ENCODE data around the gene LONRF2.

LONRF2 gene

DNA sequence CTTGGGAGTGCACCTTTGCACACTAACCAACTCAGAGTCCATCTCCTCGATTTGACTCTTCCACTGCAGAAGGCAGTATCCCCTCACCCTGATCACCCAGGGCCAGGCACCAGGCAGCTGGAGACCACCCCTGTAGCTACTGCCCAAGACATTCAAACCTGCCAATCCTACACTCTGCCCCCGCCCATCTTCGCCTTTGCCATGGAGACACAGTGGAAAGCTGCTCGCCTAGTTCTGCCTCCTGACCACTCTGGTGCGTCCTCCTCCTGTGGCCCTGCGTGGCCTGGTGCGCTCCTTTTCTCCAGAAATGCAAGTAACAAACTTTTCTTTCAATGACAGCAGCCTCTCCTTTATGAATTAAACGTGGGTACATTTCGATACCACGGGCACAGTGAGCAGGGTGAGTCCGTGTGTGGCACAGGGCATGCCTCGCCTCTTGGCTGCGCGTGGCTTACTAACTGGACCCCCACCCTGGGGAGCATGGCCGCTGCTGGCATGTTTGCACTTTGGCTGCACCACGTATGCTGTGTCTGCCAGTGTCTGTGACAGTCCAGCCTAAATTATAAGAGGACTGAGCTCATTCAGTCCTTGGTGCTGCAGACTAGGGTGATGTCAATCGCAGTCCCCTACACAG lies 47.6 kb downstream of the LONRF2 start:
- no peak for TF ChIP-seq HDGF (IDR thresholded peaks at IDR 0.05; ENCODE audit: borderline replicate concordance)
- no peak for TF ChIP-seq FOXM1 (IDR thresholded peaks at IDR 0.05; ENCODE audit: borderline replicate concordance)
- no peak for TF ChIP-seq BHLHE40 (IDR thresholded peaks at IDR 0.05; ENCODE audit: borderline replicate concordance)
- TF ChIP-seq, protein P1, sequence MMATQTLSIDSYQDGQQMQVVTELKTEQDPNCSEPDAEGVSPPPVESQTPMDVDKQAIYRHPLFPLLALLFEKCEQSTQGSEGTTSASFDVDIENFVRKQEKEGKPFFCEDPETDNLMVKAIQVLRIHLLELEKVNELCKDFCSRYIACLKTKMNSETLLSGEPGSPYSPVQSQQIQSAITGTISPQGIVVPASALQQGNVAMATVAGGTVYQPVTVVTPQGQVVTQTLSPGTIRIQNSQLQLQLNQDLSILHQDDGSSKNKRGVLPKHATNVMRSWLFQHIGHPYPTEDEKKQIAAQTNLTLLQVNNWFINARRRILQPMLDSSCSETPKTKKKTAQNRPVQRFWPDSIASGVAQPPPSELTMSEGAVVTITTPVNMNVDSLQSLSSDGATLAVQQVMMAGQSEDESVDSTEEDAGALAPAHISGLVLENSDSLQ (IDR thresholded peaks at IDR 0.05): no peak
- ChIA-PET POLR2A (no interaction called here), CTCF (interaction anchor here (1.3 kb wide), 1 partner anchor 106 kb away, joined by 4 read pairs; no protein-coding TSS in a partner anchor)
- no peak for DNase-seq (ENCODE audit: extremely low spot score)

DNA sequence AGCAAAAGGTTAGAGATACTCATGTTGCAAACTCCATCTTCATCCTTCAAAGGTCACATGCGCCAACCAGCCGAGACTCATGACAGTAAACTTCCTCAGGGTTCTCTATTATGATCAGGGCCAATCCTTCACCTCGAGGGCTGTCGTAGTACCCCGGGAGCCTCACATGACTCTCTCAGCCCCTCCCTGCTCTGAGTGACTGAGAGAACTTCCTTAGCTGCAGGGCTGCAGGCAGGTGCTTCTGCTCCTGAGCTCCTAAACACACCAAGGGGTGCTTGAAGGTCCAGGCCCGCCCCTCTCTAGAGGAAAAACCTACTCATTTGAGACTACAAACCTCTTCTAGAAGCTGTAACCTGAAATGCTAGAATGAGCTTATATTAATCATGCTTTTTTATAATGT lies 48.2 kb downstream of the LONRF2 start:
- CTCF ChIA-PET: interaction anchor here (1.3 kb wide), 1 partner anchor 107 kb away, joined by 4 read pairs; no protein-coding TSS in a partner anchor
- POLR2A ChIA-PET: no interaction called here
- DNase-seq (ENCODE audit: extremely low spot score): no peak
- TF ChIP-seq ZNF384 (IDR thresholded peaks at IDR 0.05) (no peak), FOXA1 (IDR thresholded peaks at IDR 0.05) (no peak), NFRKB (IDR thresholded peaks at IDR 0.05) (no peak), HDGF (IDR thresholded peaks at IDR 0.05; ENCODE audit: borderline replicate concordance) (no peak), SUZ12 (IDR thresholded peaks at IDR 0.05) (no peak), FOXK2 (IDR thresholded peaks at IDR 0.05) (no peak), BHLHE40 (IDR thresholded peaks at IDR 0.05; ENCODE audit: borderline replicate concordance) (no peak), L3MBTL2 (conservative IDR thresholded peaks at IDR 0.05) (no peak), ARNT (IDR thresholded peaks at IDR 0.05) (no peak), FOXM1 (IDR thresholded peaks at IDR 0.05; ENCODE audit: borderline replicate concordance) (no peak), TARDBP (IDR thresholded peaks at IDR 0.05) (no peak), CTBP1 (IDR thresholded peaks at IDR 0.05; ENCODE audit: borderline replicate concordance) (no peak), ELF4 (IDR thresholded peaks at IDR 0.05) (no peak)
- TF ChIP-seq, protein P1 (IDR thresholded peaks at IDR 0.05): no peak

DNA sequence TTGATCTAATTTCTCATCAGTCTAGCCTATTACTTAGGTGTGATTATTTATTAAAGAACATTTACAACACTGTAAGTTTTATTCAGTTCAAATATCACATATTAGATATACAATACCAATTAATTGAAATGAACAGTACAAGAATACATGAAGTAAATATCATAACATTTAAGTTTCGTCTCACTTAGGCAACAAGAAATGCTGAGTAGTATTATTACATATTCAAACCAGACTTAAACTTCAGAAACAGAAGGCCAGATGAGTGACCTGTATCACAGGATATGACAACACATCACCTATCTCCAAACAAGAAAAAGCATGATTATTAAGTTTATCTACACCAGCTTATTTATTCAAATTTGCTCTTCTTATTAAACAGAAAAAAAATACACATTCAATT lies 48.9 kb downstream of the LONRF2 start:
- POLR2A ChIA-PET: no interaction called here
- CTCF ChIA-PET: interaction anchor here (1.3 kb wide), 1 partner anchor 108 kb away, joined by 4 read pairs; no protein-coding TSS in a partner anchor
- no peak for DNase-seq (ENCODE audit: extremely low spot score)
- TF ChIP-seq L3MBTL2 (conservative IDR thresholded peaks at IDR 0.05): no peak
- TF ChIP-seq NFRKB (IDR thresholded peaks at IDR 0.05): no peak
- no peak for TF ChIP-seq ZNF384 (IDR thresholded peaks at IDR 0.05)
- no peak for TF ChIP-seq TARDBP (IDR thresholded peaks at IDR 0.05)
- TF ChIP-seq, protein P1 (IDR thresholded peaks at IDR 0.05): no peak
- TF ChIP-seq ARNT (IDR thresholded peaks at IDR 0.05): no peak
- no peak for TF ChIP-seq HDGF (IDR thresholded peaks at IDR 0.05; ENCODE audit: borderline replicate concordance)
- no peak for TF ChIP-seq CTBP1 (IDR thresholded peaks at IDR 0.05; ENCODE audit: borderline replicate concordance)
- no peak for TF ChIP-seq FOXA1 (IDR thresholded peaks at IDR 0.05)
- no peak for TF ChIP-seq ELF4 (IDR thresholded peaks at IDR 0.05)
- no peak for TF ChIP-seq SP1 (IDR thresholded peaks at IDR 0.05)
- TF ChIP-seq FOXM1 (IDR thresholded peaks at IDR 0.05; ENCODE audit: borderline replicate concordance): no peak

GRCh38 chr2:100272841-100273329 lies 49.4 kb downstream of the LONRF2 start:
- ChIA-PET POLR2A (no interaction called here), CTCF (interaction anchor here (1.3 to 1.5 kb wide), 2 partner anchors 10 to 108 kb away, joined by 4 to 9 read pairs; no protein-coding TSS in a partner anchor)
- DNase-seq (ENCODE audit: extremely low spot score): no peak
- no peak for TF ChIP-seq ELF4 (IDR thresholded peaks at IDR 0.05)
- no peak for TF ChIP-seq ARNT (IDR thresholded peaks at IDR 0.05)
- TF ChIP-seq, protein P1 (IDR thresholded peaks at IDR 0.05): no peak
- no peak for TF ChIP-seq ZNF384 (IDR thresholded peaks at IDR 0.05)
- TF ChIP-seq SUZ12 (IDR thresholded peaks at IDR 0.05): no peak
- TF ChIP-seq SP1 (IDR thresholded peaks at IDR 0.05): no peak
- TF ChIP-seq NFRKB (IDR thresholded peaks at IDR 0.05): no peak
- TF ChIP-seq TARDBP (IDR thresholded peaks at IDR 0.05): no peak
- no peak for TF ChIP-seq CTBP1 (IDR thresholded peaks at IDR 0.05; ENCODE audit: borderline replicate concordance)
- no peak for TF ChIP-seq FOXM1 (IDR thresholded peaks at IDR 0.05; ENCODE audit: borderline replicate concordance)
- TF ChIP-seq LEF1 (IDR thresholded peaks at IDR 0.05; ENCODE audit: borderline replicate concordance): no peak
- TF ChIP-seq L3MBTL2 (conservative IDR thresholded peaks at IDR 0.05): no peak
- TF ChIP-seq FOXK2 (IDR thresholded peaks at IDR 0.05): no peak
- TF ChIP-seq BHLHE40 (IDR thresholded peaks at IDR 0.05; ENCODE audit: borderline replicate concordance): no peak
- no peak for TF ChIP-seq HDGF (IDR thresholded peaks at IDR 0.05; ENCODE audit: borderline replicate concordance)
- TF ChIP-seq FOXA1 (IDR thresholded peaks at IDR 0.05): no peak

DNA sequence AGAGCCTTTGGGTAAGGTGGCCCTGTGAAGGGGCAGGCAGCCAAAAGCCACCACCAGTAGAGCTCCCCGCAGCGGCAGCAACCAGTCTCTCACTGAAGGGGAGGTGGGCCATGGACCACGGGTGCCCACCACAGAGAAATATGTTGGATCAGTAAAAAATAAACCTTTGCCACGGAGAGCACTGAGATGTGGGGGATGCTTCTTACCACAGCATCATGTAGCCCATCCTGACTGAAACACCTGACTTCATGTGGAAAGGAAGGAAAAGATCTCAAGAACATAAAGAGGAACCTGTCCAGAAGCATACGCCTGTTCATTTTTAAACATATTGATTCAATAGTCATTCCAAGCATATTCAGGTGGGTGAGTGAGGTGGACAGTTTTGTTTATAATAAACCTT lies 51.1 kb downstream of the LONRF2 start:
- DNase-seq (ENCODE audit: extremely low spot score): no peak
- TF ChIP-seq CTBP1 (IDR thresholded peaks at IDR 0.05; ENCODE audit: borderline replicate concordance) (no peak), BHLHE40 (IDR thresholded peaks at IDR 0.05; ENCODE audit: borderline replicate concordance) (no peak), HDGF (IDR thresholded peaks at IDR 0.05; ENCODE audit: borderline replicate concordance) (no peak), SUZ12 (IDR thresholded peaks at IDR 0.05) (no peak), ARNT (IDR thresholded peaks at IDR 0.05) (no peak), ELF4 (IDR thresholded peaks at IDR 0.05) (no peak), FOXA1 (IDR thresholded peaks at IDR 0.05) (no peak), NFRKB (IDR thresholded peaks at IDR 0.05) (no peak), LEF1 (IDR thresholded peaks at IDR 0.05; ENCODE audit: borderline replicate concordance) (no peak), SP1 (IDR thresholded peaks at IDR 0.05) (no peak), TARDBP (IDR thresholded peaks at IDR 0.05) (no peak), L3MBTL2 (conservative IDR thresholded peaks at IDR 0.05) (no peak), FOXK2 (IDR thresholded peaks at IDR 0.05) (no peak), ZNF384 (IDR thresholded peaks at IDR 0.05) (no peak), FOXM1 (IDR thresholded peaks at IDR 0.05; ENCODE audit: borderline replicate concordance) (no peak)
- TF ChIP-seq, protein P1 (IDR thresholded peaks at IDR 0.05): no peak
- POLR2A ChIA-PET: no interaction called here
- CTCF ChIA-PET: interaction anchor here (0.9 to 1.5 kb wide), 3 partner anchors 8 to 110 kb away, joined by 3 to 9 read pairs (median 3); no protein-coding TSS in a partner anchor

All from HEK293T (cell line).